D341Med (cell line): ENCODE measurements around the gene IL10.
"Not testable (repeated sequence)": the region's sequence is repeated elsewhere in the genome, so short reads cannot be mapped to it uniquely, and the experiment has no call there.

ENCODE experiments used
- DNase-seq: peaks from one replicate; pipeline ENCODE4 v3.0.0; 2012; ENCODE audit warnings: low spot score

The IL10 gene

DNA sequence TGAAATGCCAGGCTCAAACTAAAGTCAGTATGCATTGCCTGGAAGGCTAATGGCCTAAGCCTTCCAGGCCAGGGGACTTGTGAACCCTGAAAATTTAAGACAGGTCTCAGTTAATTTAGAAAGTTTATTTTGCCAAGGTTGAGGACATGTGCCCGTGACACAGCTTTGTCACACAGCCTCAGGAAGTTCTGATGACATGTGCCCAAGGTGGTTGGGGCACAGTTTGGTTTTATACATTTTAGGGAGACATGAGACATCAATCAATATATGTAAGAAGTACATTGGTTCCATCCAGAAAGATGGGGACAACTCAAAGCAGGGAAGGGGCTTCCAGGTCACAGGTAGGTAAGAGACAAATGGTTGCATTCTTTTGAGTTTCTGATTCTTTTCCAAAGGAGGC, 6.5 kb downstream of the IL10 start:
- not testable (repeated sequence) for DNase-seq

DNA sequence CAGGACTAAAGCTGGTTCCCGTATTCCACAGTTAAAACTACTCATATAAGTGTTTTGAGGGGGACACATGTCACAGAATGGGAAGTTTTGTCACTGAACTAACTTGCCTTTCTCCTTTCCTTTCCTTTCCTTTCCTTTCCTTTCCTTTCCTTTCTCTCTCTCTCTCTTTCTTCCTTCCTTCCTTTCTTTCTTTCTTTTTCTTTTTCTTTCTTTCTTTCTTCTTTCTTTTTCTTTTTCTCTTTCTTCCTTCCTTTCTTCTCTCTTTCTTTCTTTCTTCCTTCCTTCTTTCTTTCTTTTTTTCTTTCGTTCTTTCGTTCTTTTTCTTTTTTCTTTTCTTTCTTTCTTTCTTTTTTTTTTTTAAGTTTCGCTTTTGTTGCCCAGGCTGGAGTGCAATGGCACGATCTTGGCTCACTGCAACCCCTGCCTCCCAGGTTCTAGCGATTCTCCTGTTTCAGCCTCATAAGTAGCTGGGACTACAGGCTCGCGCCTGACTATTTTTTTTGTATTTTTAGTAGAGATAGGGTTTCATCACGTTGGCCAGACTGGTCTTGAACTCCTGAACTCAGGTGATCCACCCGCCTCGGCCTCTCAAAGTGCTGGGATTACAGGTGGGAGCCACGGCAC, 9.4 kb downstream of the IL10 start:
- DNase-seq: not testable (repeated sequence)

DNA sequence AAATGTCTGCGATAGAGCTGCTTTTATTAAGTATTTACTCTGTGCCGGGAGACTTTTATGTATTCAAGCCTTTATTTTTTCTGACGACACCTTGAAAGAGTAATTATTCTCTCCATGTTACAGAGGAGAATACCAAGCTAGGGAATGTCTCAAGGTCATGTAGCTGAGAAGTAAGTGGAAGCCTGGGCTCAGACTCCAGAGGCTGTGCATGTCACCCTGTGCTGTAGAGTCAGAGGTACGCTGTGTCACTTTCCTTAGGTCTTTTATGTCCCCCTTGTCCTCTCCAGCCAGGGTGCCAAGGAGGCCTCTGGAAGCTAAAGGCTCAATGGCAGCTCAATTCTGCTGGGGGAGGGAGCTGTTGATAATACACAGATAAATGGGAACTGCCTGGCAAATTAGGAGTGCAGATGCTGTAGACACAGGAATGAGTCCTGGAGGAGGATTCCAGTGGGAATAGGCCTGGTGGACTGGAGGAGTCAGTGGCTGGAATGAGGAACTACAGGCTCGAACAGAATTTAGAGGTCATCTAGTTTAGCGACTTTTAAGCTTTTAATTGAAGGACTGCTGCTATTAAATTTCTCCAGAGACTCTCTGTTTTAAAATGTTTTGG, 11.0 kb downstream of the IL10 start:
- DNase-seq: no peak

DNA sequence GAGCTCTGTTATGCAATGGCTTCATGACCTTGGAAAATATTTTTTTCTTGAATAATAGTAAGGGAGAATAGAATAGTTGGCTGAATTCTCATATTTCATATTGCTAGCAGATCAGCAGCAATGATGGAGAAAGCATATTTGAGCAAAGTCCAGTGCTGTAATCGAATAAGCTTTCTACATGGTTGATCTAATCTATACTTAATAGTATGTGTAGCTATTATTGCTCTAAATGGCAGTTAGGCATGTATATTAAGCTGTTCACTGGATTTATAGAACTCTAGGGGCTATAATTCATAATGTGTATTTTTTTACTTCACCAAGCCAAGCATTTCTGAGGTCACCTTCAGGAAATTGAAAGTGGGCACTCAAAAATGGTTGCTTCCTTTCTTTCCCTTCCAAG, 11.7 kb downstream of the IL10 start:
- no peak for DNase-seq

DNA sequence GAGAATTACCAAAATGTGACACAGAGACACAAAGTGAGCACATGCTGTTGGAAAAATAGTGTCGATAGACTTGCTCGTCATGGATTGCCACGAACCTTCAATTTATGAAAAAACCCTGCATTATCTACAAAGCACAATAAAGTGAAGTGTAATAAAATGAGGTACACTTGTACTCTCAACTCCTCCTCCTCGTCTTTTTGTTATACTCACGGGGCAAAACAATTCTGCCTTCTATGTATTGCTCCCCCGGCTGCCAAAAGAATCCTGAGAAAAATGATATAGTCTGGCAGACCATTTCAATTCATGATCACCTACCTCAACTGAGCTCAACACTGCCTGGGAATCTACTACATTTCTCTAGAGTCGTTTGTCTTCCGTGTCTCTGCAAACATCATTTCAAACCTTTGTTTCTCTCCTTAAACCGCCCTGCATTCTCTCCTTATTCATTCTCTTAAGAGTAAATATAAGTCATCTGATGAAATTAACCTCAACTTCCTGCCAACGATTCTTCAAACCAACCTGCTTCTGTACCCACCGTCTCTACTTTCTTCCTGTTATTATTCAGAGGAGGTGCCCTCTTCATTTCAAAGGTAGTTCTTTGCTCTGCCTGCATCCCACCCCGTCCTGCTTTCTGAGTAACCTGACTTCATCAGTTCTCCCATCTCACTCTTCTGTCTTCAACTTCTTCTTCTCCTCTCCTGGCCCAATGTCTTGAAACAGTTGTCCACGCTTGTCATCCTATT, 14.6 kb downstream of the IL10 start:
- no peak for DNase-seq

DNA sequence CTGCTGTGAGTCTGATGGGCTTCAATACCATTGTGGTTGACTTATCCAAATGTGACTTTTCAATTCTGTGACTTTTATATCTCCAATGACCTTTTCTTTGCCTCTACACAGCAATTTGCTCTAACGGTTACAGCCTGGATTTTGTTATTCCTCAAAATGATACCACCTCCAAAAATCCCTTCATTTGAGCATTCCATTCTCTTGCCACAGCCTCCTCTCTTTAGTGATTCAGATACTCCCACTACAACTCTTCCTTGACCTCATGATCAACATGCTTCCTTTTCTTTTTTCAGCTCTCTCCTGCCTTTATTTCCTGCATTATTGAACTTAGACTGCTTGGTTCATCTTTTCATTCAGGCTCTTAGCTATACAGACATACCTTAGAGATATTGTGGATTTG, 18.3 kb downstream of the IL10 start:
- no peak for DNase-seq

DNA sequence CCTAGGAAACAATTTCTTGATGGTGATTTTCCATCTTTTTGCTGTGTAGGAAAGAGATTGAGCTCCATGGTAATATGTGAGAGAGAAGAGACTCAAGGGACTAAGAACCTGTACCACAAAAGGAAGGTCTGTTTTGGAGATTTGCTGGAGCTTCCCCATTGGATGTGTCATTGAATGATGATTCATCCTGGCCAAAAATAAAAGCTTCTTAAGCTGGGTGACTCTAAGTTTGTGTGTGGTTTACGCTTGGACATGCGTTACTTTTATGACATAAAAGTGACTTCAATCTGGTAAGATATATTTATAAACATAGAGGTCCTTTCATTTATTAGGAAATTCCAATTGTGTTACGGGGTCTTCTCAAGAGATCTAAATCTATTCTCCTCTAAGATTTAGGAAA, 19.2 kb downstream of the IL10 start:
- no peak for DNase-seq

DNA sequence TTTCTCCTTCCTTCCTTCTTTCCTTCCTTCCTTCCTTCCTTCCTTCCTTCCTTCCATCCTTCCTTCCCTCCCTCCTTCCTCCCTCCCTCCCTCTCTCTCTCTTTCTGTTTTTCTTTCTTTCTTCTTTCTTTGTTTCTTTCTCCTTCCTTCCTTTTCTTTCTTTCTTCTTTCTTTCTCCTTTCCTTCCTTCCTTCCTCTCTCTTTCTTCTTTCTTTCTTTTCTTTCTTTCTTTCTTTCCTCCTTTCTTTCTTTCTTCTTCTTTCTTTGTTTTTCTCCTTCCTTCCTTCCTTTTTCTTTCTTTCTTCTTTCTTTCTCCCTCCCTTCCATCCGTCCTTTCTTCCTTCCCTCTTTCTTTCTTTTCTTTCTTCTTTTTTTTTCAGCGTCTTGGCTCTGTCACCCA, 19.8 kb downstream of the IL10 start:
- DNase-seq: no peak

DNA sequence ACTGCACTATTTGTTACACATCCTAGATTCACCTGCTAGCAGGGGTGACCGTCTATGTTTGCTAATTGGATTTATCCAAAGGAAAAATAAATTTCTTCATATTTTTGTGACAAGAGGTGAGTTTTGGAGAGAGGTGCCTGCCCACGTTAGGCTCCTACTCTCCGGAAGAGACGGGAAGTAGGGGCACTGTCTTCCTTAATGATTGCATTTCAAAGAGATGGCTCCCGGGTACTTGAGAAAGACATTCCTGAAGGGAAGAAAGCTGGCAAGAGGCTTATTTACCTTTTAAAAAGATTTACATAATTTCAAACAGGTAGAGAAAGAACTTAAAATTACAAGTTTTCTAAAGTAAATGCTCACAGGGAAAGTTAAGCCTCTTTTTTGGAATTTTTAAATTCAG, 20.4 kb downstream of the IL10 start:
- DNase-seq: no peak

DNA sequence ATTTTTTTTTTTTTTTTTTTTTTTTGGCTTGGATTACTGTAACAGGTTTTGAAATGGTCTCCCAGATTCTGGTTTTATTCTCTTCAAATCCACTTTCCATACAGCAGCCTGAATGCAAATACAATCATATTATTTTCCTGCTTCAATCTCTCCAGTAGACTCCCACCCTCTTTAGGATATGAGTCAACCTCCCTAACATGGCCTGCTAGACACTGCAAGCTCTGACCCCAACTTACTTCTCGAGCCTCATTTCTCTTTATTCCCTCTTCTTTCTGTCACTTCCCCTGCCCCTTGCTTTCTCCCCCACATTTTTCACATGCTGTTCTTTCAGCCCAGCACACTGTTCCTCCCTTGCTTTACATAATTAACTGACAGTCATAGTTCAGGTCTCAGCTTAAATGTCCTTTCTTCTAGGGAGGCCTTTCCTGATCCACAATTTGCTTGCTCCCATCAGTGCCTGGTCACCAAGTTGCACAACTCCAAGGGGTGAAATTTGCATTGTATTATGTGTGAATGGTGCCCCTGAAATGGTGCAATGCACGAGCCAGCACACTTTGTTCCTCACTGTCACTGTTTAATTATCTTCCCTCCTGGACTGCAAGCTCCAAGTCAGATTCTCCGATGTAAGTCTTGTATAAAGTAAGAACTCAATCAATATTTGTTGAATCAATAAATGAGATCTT, 23.8 kb downstream of the IL10 start:
- no peak for DNase-seq

DNA sequence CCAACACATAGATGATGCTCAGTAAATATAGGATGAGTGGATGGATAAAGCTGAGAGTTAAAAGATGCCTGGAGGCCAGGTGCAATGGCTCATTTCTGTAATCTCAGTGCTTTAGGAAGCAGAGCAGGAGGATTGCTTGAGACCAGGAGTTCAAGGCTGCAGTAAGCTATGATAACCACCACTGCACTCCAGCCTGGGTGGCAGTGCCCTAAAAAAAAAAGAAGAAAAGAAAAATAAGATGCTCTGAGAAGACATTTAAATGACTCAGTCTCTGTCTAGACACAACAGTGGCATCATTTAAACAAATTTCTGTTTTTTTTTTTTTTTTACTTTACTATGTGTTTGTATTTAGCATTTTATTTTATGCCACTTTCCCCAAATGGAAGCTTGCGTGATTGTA, 27.0 kb downstream of the IL10 start:
- DNase-seq: no peak

DNA sequence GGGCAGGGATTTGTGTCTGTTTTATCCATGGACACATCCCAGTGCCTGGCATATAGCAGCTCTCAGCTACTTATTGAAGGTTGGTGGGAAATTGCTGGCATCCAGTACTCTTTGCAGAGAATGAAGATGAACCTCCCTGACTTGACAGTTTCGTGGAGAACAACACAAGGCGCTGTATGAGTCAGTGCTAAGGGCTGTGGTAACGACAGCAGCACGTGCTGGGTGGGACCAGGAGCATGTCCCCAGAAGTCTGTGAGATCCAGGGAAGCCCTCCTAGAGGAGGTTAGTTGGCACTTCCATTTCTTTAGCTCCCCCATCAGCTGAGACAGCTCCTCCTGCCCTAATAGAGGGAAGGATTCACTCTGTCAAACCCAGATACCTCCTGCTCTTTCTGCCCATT, 27.6 kb downstream of the IL10 start:
- no peak for DNase-seq

DNA sequence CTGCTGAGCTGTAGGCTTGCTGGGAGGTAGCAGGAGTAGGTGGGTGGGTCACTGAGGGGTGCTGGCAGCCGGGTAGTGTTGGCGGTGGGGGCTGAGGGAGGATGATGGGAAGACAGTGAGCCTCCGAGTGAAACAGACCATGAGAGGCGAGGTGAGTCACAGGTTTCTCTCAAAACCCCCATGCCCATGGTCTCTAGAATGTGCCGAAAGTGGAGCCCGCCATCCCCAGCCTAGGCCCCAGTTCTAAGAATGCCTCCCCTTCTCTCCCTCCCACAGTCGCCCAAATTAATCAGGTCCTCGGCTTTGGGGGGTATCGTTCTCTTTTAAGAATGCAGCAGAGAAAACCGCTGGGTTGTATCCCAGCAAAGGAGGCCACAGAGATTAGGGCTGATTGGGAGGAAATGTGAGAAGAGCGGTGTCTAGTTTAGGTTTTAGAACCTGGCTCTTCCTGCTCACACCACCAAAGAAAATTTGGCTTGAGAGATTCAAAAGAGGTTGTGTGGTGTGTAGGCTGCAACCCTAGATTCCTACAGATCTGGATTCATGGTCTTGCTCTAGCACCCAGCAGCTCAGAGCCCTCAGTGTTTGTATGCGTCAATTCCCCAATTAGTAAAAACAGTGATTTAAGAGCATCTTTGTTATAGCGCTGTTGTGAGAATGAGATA, 29.4 kb downstream of the IL10 start:
- no peak for DNase-seq

DNA sequence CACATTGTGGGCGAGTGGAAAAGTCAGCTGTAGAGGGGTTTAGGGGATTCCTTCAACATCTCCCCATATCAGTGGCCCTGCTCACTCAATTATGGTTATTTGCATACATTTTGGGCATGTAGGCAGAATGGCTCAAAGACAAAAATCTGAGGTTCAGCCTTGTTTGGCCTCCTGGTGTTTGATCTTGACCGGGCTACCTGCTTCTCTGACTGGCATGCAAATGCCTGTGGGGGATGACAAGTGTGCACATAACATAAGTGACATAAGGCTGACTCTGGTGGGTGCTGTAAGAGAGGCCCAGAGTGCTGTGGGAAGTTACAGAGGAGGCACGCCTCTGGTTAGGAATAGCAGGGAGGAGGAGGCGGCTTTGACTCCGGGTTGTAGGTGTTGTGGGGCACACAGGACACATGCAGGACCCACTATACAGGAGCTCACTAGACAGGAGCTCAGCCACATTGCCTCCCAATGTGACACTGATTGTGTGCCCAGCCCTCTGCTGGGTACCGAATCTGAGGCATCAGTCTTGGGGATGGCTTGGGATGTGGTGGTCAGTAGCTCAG, 31.1 kb downstream of the IL10 start:
- DNase-seq: no peak

DNA sequence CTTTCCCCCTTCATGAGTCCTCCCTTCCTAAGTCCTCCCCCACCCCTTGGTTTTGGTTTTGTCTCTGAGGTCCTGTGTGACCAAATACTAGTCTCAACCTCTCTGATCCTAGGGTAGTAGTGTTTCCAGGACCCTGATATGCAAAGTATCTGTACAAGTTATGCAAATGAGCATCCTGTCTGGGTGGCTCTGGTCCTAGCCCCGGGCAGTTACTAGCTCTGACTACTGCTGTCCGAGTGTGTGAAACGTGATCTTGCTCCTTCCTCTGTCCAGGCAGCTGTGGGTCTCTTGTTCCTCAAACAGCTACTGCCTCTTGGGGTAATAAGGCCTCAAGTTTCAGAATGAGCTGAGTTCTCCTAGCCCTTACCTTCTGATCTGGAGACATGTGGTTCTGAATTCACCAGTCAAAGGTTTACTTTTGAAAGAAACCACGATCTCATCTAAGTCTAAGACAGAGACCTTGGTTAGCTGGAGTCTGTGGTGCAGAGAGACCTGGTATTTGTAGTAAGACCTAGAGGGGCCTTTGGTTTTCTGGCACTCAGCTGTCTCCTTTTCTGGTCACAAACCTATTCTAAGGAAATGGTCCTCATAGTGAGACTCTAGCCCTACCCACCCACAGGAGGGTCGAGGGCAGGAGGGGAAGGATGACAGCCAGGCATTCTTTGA, 32.8 kb downstream of the IL10 start:
- no peak for DNase-seq

DNA sequence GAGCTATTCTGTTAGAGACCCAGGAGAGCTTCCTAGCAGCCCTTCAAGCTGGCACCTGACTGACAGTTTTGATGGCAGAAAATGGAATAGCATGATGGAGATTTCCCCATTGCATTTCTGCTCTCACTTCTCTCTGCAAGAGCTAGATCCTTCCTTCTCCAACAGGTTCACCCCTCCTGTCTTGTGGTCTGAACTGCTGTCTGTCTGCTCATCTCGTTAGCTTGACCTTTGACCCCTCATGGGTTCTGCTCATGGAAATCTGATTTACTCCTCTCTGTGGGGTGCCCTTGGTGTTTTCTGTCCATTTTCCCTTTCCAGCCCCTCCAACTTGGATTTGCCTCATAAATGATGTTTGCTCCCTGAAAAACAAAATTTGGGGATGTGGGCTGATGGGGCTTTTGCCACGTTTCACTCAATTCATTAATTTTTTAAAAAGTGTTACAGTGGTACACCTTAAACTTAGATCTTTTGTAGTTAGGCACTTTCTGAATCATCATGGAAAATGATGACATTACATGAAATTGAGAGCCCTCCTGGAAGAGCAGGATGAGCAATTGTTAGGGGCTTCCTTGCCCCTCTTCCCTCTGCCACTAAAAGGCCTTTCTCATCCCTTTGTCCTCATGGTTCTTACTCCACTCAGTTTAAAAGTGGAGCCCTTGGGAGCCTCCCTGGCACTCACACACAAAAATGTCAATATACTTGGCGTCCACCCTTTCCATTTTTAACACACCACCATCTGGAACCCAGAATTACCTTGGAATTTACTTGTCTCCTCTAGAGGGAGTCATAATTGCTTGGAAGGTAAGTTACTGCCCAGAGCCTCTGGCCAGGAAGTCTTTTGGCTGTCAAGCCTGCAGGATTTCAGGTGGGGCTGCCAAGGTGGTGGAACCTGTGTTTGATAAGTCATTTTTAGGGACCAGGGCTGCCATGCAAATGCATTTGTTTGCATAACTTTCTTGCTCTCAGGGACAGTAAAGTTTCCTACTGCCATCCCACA, 33.6 kb downstream of the IL10 start:
- no peak for DNase-seq

DNA sequence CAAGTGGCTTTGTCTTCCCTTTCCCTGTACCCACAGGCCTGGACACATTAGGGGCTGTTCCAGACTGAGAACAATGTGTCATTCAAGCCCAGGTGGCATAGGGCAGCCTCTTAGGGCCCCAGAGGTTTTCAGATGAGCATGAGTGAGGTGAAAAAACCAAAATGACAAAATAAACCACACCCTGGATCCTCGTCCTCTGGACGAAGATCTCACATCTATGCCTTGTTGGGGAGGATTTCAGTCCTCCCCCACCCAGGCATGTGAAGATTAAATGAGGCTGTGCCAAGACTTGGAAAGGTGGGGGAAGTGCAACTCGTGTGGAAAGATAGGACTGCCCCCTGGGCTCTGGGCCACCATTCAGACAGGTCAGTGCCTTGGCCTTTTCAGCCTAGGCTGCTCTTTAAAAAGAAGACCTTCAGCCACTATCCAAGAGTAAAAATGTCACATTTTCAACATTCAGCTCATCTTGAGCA, 34.5 kb downstream of the IL10 start:
- DNase-seq: no peak

DNA sequence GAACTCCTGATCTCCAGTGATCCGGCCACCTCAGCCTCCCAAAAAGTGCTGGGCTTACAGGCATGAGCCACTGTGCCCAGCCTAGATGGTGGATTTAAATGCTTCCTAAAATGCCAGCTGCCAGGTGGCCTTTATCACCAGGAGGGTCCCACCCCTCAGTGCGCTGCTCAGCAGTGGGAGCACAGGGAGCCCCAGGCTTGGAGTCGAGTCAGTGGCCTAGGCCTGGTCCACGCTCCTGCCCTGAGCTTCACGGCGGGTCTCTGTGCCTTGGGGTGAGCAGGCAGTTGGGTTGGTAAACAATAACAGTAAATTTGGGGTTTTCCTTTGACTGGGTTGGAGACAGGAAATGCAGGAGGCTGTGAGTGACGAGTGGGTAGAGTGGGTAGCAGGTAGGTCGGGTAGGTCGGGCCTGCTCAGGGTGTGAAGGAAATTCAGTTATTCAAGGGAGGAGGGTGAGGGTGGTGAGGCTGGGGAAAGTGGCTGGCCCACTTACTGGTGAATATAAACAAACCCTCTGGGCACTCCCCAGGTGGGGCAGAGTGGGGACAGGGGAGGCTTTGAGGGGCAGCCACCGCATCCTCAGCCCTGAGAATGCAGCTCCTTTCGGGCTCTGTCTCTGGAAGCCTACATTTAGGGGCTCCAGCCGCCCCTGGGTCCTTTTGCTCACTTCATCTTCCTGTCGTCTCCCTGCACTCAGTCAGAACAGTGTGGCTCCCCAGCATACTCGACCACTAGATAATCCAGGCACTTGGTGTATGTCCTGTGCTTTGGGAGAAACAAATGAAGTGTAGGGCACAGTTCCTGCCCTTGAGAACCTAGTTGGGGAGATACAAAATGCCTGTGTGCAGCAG, 35.2 kb downstream of the IL10 start:
- no peak for DNase-seq

DNA sequence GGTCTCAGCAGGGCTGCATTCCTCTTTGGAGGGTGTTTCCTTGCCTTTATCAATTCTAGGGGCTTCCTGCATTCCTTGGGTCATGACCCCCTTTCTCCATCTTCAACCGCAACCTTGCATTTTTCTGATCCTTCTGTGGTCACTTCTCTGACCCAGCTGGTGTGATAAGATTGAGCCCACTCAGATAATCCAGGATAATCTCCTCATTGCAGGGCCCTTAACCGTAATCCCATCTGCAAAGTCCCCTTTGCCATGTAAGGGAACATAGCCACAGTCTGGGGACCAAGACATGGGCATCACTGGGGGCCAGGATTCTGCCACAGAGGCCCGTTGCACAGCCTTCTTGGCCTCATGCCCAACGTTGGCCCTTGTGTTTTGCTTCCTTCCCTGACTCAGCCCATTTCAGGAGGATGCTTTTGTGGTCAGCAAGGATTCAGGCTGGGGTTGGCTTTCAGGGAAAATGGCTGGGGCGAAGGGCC, 36.7 kb downstream of the IL10 start:
- no peak for DNase-seq
